Small intestine (tissue), 7 donors: ENCODE results near the gene ATG16L2. TPM values are rescaled to one million over a fixed set of nuclear protein-coding genes. Genes with fewer than 3 reads are reported as not detected.

Source experiments
- DNase-seq, 2 donors: peaks; one replicate each; pipeline versions ENCODE4 v3.0.0 to v3.0.0-alpha.2; 2013
- FAIRE-seq: peaks from 2 replicates; lab custom pipeline; 2012; peaks lifted over from hg19 to GRCh38; lab: Jason Lieb, UNC
- H3K27ac ChIP-seq, 3 donors: one replicate each; pipeline ENCODE4 v1.5.1; 2013; ENCODE audit warnings: low read length in 2 of 3, mild to moderate bottlenecking in 2 of 3, control low read depth in 1 of 3, inconsistent platforms in 1 of 3, low read depth in 1 of 3, moderate library complexity in 1 of 3
- H3K27me3 ChIP-seq, 3 donors: one replicate each; pipeline ENCODE4 v1.6.1; 2013; ENCODE audit warnings: low read length in 3 of 3, inconsistent platforms in 1 of 3; ENCODE audit not compliant: control insufficient read depth in 3 of 3, insufficient read depth in 3 of 3
- H3K36me3 ChIP-seq, 3 donors: one replicate each; pipeline ENCODE4 v1.6.1; 2013; ENCODE audit warnings: low read length in 3 of 3, inconsistent platforms in 1 of 3, low read depth in 1 of 3, mild to moderate bottlenecking in 1 of 3, moderate library complexity in 1 of 3; ENCODE audit not compliant: control insufficient read depth in 3 of 3, insufficient read depth in 2 of 3
- H3K4me1 ChIP-seq, 3 donors: one replicate each; pipeline ENCODE4 v1.6.1; 2013; ENCODE audit warnings: low read length in 2 of 3, inconsistent platforms in 1 of 3, low read depth in 1 of 3, mild to moderate bottlenecking in 1 of 3, moderate library complexity in 1 of 3; ENCODE audit not compliant: control insufficient read depth in 3 of 3, insufficient read depth in 2 of 3
- H3K4me3 ChIP-seq, 3 donors: one replicate each; pipeline ENCODE4 v1.5.1; 2013; ENCODE audit warnings: low read length in 3 of 3, control low read depth in 1 of 3, inconsistent platforms in 1 of 3, low read depth in 1 of 3, mild to moderate bottlenecking in 1 of 3, moderate library complexity in 1 of 3
- H3K9me3 ChIP-seq, 2 donors: one replicate each; pipeline ENCODE4 v1.6.1; 2013; ENCODE audit warnings: low read depth in 1 of 2, low read length in 1 of 2; ENCODE audit not compliant: control insufficient read depth in 2 of 2, insufficient read depth in 1 of 2
- WGBS, 3 donors: extraction: QIAGEN DNeasy Blood & Tissue Kit; methylation state at CpG; one replicate each; pipeline ENCODE4 v1.1.7; 2013; 5-methylcytosine and 5-hydroxymethylcytosine counted together
- polyA plus RNA-seq, 4 donors: library from polyadenylated mRNA; stranded (reverse) in 3 of 4; unstranded in 1 of 4; fragments of 200-250 nt in 3 of 4; fragments of 120-200 nt in 1 of 4; gene quantifications; one replicate each; pipeline versions ENCODE4 v1.2.1 to v1.2.3, GENCODE V29; 2013
- donor health status: healthy with polysubstance abuse.
- donor health status: control.
- donor health status: control.
- donor health status: Bipolar disorder and iron deficiency.
- donor health status: healthy.

Gene ATG16L2
- polyA plus RNA-seq, 4 donors = 19.7 to 50.7 (median 40.1) TPM

GRCh38 chr11:72781313-72782080, 32.7 kb upstream of the ATG16L2 start:
- H3K4me1 ChIP-seq = peaks cover 2 to 73% (median 3%) of the 10 kb centered on the region in 3 donors
- FAIRE-seq = no peak
- peak in 1 of 2 donors; percentile 90 for DNase-seq
- peaks cover 0 to 46% (median 0%) of the 10 kb centered on the region in 3 donors for H3K36me3 ChIP-seq
- no peaks in the 10 kb centered on the region for H3K27me3 ChIP-seq
- no peaks in the 10 kb centered on the region for H3K9me3 ChIP-seq
- peak overlapping the region; percentile 43 to 98 (median 71) for H3K27ac ChIP-seq
- H3K4me3 ChIP-seq = peak overlapping the region; percentile 60 to 82 (median 68)
- WGBS, 3 donors = 1 to 2% (median 1%) methylated on average over 19 to 89 of the region's 89 CpGs

GRCh38 chr11:72782081-72782920, 31.9 kb upstream of the ATG16L2 start:
- DNase-seq (peak; percentile 71 to 78), FAIRE-seq (no peak)
- peak overlapping the region in 2 of 3 donors; percentile 71 to 98 for H3K27ac ChIP-seq
- H3K9me3 ChIP-seq = no peaks in the 10 kb centered on the region
- H3K4me3 ChIP-seq = peak overlapping the region; percentile 42 to 68 (median 60)
- peaks cover 0 to 38% (median 0%) of the 10 kb centered on the region in 3 donors for H3K36me3 ChIP-seq
- H3K27me3 ChIP-seq = no peaks in the 10 kb centered on the region
- H3K4me1 ChIP-seq = peaks cover 3 to 73% (median 4%) of the 10 kb centered on the region in 3 donors
- 9 to 49% (median 31%) methylated on average over 14 of the region's 14 CpGs for WGBS, 3 donors

GRCh38 chr11:72783144-72783905, 30.9 kb upstream of the ATG16L2 start:
- no peaks in the 10 kb centered on the region for H3K27me3 ChIP-seq
- FAIRE-seq = no peak
- 36 to 78% (median 46%) methylated on average over 2 of the region's 2 CpGs for WGBS, 3 donors

GRCh38 chr11:72784662-72785061, 29.5 kb upstream of the ATG16L2 start:
- FAIRE-seq = no peak
- Histone ChIP-seq H3K4me3 (no peak overlapping the region), H3K4me1 (peaks cover 0 to 77% (median 6%) of the 10 kb centered on the region in 3 donors), H3K9me3 (no peaks in the 10 kb centered on the region), H3K27ac (peak overlapping the region in 2 of 3 donors; percentile 36 to 98), H3K36me3 (peaks cover 0 to 18% (median 0%) of the 10 kb centered on the region in 3 donors), H3K27me3 (no peaks in the 10 kb centered on the region)
- DNase-seq = no peak
- 62 to 80% (median 68%) methylated on average over 10 of the region's 10 CpGs for WGBS, 3 donors

More at GRCh38 chr11:72783144-72783905, 30.9 kb upstream of the ATG16L2 start:
- Histone ChIP-seq H3K4me3 (no peak overlapping the region), H3K36me3 (peaks cover 0 to 28% (median 0%) of the 10 kb centered on the region in 3 donors), H3K27ac (peak overlapping the region in 2 of 3 donors; percentile 71 to 98), H3K9me3 (no peaks in the 10 kb centered on the region), H3K4me1 (peaks cover 3 to 73% (median 6%) of the 10 kb centered on the region in 3 donors)
- peak; percentile 67 to 74 for DNase-seq

- peaks cover 0 to 11% (median 0%) of the 10 kb centered on the region in 3 donors for H3K36me3 ChIP-seq
- 33 to 69% (median 41%) methylated on average over 8 of the region's 8 CpGs for WGBS, 3 donors
- H3K9me3 ChIP-seq = no peaks in the 10 kb centered on the region
- no peaks in the 10 kb centered on the region for H3K27me3 ChIP-seq
- H3K4me1 ChIP-seq = peaks cover 0 to 92% (median 6%) of the 10 kb centered on the region in 3 donors
- peak overlapping the region; percentile 27 to 98 (median 91) for H3K27ac ChIP-seq
- no peak overlapping the region for H3K4me3 ChIP-seq
- no peak for FAIRE-seq
- DNase-seq = peak; percentile 76 to 95
These were observed 27.7 kb upstream of the ATG16L2 start for GRCh38 chr11:72786305-72787215.

- 12 to 36% (median 33%) methylated on average over 16 of the region's 16 CpGs for WGBS, 3 donors
- Histone ChIP-seq H3K27ac (peak overlapping the region; percentile 27 to 98 (median 91)), H3K9me3 (no peaks in the 10 kb centered on the region), H3K4me1 (peaks cover 0 to 91% (median 6%) of the 10 kb centered on the region in 3 donors), H3K36me3 (peaks cover 0 to 11% (median 0%) of the 10 kb centered on the region in 3 donors), H3K4me3 (peak overlapping the region in 1 of 3 donors; percentile 3), H3K27me3 (no peaks in the 10 kb centered on the region)
- peak; percentile 68 to 94 for DNase-seq
- FAIRE-seq = no peak
These were observed 26.8 kb upstream of the ATG16L2 start for GRCh38 chr11:72787216-72788104.
